WTC11 (cell line): ENCODE data around the gene RAB11FIP5.

Experiments used
- CTCF ChIP-seq: fragments of 200-600 bp; IDR thresholded peaks from 2 replicates; pipeline ENCODE4 v1.8.0; 2022; ENCODE audit warnings: antibody characterized with exemption
- PRDM15 ChIP-seq: sonication (generic); formaldehyde crosslinking; IDR thresholded peaks from 2 replicates; pipeline ENCODE4 v1.8.0; 2022; ENCODE audit warnings: missing genetic modification reagents

GRCh38 chr2:73142937-73143336 lies 30.2 kb upstream of the RAB11FIP5 start:
- no peak for TF ChIP-seq CTCF
- TF ChIP-seq PRDM15 (CRISPR knock-in tag): no peak
